HG03442 (cell line): ENCODE data around the gene GRAMD1A.
"Not testable (repeated sequence)": the region's sequence is repeated elsewhere in the genome, so short reads cannot be mapped to it uniquely, and the experiment has no call there.

Source experiments
- ATAC-seq: cut with Tn5 transposase; IDR thresholded peaks from one replicate; pipeline ENCODE4 v1.9.1; 2021; ENCODE audit warnings: mild to moderate bottlenecking, moderate library complexity; ENCODE audit not compliant: unreplicated experiment

The GRAMD1A gene

DNA sequence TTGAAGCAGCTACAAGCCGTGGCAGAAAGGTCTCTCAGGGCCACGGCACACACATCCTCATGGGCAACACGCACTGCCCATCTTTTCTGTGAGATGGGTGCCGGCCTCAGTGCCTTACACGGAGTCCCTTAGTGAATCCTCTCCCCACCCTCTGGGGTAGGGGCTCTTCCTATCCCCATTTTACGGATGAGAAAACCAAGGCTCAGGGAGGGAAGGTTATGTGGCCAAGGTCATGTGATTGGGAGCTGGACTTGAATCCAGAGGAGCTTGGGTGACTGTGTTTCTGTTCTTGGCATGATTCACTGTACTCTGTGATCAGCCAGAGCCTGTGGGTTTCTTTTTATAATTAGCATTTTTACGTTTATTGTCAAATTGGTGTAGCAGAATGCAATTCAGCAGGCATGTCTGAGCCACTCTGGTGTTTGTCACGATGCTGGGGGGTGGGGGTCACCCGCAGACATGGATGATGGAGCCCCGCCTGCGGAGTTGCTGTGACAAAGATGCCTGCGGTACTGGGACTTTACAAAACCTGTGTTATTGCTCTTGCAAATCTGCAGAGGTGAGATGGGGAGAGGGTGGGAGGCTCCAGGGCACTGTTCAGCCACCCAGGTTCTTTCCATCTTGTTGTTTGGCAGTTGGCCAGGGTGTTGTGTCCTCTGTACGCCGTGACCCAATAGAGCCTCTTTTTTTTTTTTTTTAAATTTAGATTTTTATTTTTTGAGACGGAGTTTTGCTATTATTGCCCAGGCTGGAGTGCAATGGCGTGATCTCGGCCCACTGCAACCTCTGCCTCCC lies 34.7 kb downstream of the GRAMD1A start:
- no peak for ATAC-seq

DNA sequence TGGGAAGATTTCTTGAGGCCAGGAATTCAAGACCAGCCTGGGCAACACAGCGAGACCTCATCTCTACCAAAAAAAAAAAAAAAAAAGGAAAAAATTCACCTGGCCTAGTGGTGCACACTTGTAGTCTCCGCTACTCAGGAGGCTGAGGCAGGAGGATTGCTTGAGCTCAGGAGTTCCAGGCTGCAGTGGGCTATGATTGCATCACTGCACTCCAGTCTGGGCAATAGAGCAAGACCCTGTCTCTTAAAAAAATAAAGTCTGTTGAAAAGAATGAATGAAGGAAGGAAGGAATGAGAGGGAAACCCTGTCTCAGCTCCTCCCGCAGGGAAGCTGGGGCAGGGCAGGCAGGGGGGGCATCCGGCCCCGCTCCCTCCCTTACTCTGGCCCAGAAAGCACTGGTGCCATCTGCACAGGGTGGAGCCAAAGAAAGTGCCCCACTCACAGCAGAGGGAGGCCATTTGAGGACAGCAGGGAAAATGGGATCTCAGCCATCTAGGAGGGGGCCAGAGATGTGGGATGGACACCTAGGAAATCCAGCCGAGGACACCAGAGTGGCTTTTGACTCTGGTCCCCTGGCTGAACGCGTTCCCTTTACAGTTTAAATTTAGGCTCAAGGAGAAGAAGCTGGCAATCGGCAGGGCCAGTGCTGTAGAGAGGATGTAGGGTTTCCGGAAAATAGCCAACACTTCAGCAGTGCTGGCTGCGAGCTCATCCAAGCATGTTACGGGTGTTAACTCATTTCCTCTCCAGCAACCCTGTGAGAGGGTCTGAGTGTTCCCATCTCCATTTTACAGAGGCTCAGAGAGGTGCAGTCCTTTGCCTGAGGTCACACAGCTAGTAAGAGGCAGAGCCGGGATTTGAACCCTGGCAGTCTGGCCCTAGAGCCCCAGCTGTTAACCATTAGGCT lies 37.8 kb downstream of the GRAMD1A start:
- ATAC-seq, result no peak

DNA sequence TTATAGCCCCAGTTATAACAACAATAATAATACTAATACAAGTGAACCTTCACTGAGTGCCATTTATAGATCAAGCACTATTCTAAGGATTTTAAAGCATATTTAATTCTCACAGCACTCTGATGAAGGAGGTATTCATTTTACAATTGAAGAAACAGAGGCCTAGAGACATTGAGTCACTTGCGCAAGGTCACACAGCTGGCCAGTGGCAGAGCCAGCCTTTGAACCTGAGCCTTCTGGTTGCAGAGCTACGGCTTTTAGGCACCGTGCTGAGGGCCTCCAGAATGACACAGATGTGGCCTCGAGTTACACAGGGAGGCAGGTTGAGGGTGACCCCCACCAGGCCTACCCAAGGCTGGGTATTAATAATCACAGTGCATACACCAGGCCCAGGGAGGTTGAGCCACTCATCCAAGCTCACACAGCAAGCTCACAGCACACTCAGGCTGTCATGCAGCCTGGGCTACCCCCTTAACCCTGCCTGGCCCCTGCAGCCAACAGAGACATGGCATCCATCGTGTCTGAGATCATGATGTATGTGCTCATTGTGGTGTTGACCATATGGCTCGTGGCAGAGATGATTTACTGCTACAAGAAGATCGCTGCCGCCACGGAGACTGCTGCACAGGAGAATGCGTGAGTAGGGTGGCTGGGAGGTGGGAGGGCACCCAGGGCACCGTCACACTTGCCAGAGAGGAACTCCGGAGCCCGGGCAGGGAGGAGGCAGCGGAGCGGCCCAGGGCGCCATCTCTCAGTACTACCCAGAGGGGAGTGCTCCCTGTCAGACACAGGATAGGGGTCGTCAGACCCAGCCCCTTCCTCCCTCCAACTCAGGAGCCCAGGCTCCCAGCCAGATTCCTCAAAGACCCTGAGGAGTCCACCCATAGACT lies 38.7 kb downstream of the GRAMD1A start:
- ATAC-seq, result no peak

DNA sequence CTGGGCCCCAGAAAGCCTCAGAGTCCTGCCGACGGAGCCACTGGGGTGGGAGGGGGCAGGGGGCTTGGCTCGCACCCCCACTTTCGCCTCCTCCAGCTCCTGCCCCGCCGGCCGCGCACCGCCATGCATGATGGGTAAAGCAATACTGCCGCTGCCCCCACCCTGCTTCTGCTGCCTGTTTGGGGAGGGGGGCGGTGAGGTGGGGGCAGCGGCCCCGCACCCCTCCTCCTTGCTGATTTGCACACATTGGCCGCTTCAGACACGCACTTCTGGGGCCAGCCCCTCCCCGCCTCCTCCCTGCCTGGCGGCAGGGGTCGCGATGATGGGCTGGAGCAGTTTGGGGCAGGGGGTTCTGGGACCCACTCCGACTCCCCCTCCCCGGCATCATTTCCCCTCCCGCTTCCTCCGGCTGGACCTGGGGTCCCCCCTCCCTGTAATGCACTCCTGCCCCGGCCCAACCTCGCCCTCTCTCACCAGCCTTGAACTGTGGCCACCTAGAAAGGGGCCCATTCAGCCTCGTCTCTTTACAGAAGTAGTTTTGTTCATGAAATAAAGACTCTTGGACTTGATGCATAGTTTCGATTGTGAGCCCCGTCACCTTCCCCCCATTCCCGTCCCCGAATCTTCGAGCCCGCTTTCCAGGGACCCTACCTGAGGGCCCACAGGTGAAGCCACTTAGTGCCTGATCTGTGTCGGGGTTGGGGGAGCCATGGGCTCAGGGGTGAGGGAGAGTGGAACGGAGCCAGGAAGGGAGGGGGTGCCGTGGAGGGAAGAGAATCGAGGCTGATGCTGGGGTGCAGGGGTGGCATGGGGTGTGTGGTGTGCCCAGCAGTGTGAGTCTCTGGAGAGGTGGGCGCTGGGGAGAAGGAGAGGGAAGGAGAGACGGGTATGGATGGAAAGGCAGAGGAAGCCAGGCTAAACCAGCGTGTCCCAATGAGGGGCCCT lies 40.0 kb downstream of the GRAMD1A start:
- no peak for ATAC-seq

DNA sequence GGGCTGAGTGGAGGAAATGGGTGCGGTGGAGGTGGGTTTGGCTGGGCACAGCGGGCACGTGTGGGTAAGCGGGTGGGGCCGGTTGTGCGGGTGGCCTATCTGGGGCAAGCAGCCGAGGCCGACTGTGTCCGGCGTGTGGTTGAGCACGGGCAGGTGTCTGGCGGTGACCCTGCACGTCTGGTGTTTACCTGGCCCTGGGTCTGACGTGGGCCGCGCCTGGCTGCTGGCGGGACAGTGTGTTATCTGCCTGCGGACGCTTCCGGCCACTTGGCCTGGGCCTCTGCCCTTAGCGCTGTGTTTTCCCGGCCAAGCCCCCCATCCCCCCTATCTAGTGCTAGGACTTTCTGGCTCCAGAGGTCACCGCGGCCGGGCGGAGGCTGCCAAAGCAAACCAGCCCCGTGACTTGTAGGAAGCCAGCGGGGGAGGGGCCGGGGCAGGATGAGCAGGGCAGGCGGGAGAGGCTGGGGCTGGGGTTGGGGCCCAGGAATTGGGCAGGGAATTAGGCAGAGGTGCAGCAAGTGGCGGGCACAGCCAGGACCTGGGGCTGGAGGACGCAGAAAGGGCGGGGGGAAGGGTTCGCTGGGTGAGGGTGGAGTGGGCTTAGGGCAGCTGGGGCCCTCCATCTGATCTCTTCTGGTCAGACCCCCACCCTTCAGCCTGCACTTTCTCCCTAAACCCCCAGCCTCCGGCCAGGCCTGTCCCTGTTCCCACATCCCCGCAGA lies 40.9 kb downstream of the GRAMD1A start:
- no peak for ATAC-seq

DNA sequence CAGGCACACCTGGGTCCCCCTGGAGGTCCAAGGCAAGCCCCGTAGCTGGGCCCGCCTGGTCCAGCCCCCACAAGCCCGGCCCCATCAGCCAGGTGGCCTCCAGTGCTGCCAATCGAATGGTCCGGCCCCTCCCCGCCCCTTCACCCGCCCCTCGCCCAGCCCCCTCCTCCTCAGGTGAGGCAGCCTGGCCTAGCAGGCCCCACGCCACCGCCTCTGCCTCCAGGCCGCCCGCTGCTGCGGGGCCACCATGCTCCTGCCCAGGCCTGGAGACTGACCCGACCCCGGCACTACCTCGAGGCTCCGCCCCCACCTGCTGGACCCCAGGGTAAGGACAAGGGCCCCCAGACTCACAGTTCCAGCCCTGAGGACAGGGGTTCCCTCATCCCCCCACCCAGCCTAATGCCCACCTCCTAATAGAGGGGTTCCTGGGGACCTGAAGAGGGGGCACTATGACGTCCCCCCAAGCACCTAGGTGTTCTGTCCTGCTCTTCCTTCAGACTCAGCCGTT lies 41.5 kb downstream of the GRAMD1A start, which contains the start of gene HPN:
TSS of gene HPN (plus strand) at position 174 of the 508 bp plus-strand sequence. CDS start 786 bp downstream, outside the sequence.
- no peak for ATAC-seq

DNA sequence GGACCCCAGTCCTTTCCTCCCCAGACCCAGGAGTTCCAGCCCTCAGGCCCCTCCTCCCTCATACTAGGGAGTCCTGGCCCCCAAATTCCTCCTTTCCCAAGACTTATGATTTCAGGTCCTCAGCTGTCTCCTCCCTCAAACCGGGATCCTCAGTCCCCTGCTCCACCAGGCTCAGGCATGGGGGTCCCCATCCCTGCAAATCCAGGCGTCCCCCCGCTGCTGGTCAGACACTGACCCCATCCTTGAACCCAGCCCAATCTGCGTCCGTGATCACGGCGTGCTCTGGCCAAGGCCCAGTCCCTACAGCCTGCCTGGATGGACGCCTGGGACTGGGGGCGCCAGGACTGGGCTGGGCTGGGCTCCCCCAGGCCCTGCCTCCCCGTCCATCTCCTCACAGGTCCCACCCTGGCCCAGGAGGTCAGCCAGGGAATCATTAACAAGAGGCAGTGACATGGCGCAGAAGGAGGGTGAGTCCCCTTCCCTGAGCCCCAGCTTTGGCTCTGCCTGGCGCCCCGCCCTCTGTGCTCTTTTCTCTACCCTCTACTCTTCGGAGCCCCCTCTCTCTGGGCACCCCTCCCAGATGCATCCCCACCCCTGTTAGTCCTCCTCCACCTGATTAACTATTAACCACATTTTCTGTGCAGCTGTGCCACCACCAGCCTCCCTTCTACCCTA lies 42.1 kb downstream of the GRAMD1A start:
- ATAC-seq, result no peak

DNA sequence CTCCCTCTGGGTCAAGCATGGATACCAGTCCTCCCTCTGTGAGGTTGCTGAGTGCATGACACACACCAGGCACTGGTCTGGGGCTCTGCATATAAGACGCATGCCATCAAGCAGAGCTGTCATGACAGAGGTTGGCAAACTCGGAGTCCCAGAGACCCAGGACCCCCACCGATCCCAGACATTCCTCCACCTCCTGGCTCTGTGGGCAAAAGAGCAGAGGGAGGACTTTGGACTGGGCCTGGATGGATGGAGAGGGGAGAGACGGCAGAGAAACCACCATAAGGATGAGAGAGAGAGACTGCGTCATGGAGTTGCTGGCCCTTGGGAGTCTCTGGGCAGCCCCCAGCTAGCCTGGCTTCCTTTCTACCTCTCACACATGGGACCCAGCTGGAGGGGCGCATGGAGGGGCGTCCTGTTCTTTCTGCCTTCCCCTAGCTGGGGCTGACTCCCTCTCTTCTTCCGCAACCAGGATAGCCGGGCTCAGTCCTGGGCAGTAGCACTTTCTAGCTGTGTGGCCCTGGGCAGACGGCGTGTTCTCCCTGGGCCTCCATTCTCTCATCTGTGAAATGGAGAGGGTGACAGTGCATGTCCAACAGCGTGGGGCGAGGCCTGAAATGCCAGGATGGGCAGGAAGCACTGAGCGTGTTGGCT lies 43.0 kb downstream of the GRAMD1A start:
- ATAC-seq, result no peak

DNA sequence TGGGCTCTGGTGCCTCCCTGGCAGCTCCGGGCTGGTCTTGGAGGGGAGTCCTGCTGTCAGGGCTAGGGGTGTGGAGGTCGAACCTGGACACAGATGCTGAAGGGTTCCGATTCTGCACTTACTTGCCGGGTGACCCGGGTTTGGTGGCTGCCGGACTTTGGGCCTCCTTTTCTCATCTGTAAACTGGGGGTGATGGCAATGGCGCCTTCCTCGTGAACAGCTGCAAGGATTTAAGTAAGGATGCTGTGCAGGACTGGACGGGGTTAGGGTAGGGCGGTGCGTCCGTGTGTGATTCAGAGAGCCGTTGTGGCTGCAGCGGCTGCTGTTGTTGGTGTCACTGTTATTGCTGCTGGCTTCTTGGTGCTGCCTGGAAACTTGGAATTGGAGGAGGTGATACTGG lies 43.8 kb downstream of the GRAMD1A start:
- no peak for ATAC-seq

DNA sequence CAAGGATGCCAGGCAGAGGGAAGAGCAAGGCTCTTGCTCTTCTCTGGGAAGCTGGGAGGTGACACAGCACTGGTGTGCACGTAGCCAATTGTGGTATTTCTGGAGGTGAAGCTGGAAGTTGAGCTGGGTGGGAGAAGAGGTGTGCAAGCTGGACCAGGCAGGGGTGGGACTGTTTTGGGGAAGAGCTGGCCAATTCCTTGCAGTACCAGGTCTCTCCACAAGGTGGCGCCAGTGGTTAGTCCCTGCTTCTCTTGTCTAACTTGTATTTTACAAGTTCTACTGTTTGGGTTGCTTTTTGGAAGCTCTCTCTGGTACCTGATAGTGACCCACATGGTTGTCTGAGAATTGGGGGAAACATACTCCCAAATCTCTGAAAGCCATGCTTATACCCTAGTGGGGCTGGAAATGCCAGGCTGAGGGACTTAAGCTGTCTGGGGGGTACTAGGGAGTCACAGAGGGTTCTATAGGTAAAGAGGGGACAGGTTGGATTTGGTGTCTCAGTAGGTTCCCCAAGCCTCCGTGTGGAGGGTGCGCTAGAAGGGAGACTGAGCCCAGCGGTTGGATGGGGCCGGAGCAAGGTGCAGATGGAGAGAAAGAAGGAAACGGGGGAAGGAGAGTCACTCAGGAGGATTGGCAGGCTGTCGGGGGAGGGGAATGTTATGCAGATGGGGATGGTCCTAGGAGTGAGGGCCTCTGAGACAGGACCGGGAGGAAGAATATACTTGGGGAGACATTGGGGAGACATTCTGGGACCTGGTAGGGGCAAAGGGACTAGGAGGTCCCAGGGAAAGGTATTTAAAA lies 44.4 kb downstream of the GRAMD1A start:
- ATAC-seq, result no peak

DNA sequence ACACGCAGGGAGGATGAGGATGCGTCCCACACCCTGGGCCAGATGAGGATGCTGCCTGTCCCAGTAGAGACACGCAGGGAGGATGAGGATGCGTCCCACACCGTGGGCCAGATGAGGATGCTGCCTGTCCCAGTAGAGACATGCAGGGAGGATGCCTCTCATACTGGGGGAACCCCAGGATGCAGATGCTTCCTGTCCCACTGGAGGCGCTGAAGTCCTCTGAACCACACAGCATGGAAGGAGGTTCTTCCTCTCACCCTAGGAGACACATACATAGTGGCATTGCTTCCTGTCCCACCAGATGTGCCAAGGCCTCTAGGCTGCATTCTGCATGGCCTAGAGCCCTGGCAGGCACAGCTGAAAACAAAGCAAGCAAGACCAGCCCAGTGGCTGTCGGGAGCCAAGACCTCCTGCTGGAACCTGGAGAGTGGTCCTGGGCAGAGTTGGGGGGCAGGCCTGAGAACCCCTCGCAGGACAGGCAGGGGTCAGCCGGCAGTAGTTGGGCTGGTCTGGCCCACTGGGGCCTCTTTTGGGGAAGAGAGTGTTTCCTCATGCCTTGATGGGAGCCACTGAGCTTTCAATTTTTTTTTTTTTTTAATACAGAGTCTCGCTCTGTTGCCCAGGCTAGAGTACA lies 45.7 kb downstream of the GRAMD1A start:
- peak; percentile 49 for ATAC-seq

DNA sequence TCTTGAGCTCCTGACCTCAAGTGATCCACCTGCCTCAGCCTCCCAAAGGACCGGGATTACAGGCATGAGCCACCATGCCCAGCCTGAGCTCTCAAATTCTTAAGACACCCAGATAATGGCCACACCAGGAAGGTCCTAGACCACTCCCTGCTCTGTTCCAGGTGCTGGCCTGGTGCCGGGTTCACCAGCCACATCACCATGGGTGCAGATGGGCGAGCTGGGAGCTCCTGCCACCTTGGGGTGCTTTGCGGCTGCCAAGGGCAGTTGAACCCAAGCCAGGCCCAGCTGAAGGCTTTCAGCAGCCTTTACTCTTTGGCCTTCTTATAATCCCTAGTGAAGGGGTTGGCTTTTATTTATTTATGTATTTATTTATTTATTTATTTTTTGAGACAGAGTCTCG lies 46.3 kb downstream of the GRAMD1A start:
- ATAC-seq, result no peak

DNA sequence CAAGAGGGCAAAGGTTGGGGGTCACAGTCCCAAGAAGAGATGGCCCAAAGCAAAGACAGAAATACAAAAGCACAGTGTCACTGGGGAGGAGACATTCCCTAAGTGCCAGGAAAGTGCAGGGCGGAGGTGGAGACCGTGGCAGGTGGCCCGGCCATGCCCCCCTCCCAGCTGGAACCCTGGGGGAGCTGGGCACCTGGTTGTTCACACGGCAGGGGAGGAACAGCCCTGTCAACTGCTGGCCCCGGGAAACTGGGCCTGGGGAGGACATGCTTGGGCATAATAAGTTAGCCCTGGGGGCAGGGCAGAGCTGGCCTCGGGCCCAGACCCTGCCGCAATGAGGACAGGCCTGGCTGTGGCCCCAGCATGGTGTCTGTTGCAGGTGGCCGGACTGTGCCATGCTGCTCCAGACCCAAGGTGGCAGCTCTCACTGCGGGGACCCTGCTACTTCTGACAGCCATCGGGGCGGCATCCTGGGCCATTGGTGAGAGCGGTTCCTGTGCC lies 48.8 kb downstream of the GRAMD1A start:
- ATAC-seq, result no peak

DNA sequence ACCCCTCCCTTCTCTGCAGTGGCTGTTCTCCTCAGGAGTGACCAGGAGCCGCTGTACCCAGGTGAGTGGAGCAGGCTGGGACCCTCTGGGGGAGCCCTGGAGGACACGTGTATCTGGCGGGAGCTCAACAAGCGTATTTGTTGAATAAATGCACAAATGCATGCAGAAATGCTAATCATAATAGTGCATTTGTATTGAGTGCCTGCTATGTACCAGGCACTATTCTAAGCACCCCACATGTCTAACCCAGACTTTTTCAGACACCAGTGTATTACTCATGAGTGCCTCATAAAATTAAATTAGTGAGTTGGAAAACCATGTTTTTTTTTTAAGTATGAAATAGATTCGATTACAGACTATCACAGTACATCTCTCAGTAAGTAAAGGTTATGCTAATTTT lies 49.3 kb downstream of the GRAMD1A start:
- no peak for ATAC-seq

DNA sequence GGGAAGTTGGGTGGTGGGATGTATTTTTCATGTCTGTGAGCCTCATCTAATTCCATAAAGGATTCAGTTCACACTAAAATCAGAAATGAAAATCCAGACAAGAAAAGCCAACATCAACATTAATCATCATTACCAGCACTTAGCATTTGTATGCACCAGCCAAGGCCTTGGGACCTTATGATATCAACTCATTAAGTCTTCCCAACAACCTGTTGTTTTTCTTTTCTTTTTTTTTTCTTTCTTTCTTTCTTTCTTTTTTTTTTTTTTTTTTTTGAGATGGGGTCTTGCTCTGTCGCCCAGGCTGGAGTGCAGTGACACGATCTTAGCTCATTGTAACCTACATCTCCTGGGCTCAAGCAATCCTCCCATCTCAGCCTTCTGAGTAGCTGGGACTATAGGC lies 50.5 kb downstream of the GRAMD1A start:
- not testable (repeated sequence) for ATAC-seq

DNA sequence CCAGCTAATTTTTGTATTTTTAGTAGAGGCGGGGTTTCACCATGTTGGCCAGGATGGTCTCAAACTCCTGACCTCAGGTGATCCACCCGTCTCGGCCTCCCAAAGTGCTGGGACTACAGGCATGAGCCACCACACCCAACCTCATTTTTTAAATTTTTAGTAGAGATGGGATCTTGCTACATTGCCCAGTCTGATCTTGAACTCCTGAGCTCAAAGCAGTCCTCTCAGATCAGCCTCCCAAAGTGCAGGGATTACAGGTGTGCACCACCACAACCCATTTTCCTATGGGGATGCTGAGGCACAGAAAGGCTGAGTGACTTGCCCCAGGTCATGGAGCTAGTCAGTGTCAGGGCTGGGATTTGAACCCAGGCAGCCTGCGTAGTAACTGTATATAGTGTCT lies 51.1 kb downstream of the GRAMD1A start:
- not testable (repeated sequence) for ATAC-seq
